Raji (cell line): ENCODE measurements around the gene ASF1A.
A peak's percentile ranks its signal among the peaks of the same experiment; 100 is the strongest.

Source experiments
- POLR2A ChIP-seq: IDR thresholded peaks from 2 replicates; pipeline ENCODE4 v1.6.1; 2011; ENCODE audit warnings: low read depth, low read length, control low read depth; ENCODE audit not compliant: insufficient read depth

ASF1A gene

DNA sequence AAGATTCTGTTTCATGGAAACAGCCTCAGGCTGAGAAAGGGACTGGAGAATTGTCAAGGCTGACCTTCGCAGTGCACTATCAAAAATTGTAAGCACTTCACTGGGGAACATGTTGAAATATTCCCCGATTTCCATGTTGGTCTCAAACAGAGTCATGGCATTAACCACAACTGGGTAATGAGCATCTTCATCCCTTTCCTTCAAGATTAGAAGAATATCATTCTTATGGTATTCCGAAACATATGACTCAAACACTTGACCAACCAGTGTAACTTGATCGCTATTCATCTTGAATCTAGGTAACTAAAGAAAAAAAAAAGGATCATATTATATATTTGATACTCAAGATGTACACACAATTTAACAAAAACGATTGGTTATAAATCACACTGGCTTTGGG is 37.5 kb downstream of the ASF1A start:
- no peak for TF ChIP-seq POLR2A

DNA sequence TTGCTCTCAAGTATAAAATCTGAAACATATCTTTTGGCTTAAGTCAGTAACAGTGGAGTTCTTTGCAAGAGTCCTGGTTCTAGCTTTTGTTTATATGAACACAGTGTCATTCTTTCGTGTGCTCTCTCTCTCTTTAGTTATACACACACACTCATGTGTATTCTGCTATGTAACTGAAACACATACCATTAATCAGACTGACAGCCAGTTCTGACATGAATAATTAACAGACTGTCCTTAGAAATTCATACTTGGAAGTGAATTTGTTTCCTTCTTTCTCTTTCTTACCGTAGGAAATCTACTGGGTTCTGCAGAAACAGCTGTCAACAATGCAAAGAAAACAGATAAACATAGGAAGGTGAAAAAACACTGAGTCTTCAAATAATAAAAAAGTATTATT is 38.5 kb downstream of the ASF1A start:
- no peak for TF ChIP-seq POLR2A

DNA sequence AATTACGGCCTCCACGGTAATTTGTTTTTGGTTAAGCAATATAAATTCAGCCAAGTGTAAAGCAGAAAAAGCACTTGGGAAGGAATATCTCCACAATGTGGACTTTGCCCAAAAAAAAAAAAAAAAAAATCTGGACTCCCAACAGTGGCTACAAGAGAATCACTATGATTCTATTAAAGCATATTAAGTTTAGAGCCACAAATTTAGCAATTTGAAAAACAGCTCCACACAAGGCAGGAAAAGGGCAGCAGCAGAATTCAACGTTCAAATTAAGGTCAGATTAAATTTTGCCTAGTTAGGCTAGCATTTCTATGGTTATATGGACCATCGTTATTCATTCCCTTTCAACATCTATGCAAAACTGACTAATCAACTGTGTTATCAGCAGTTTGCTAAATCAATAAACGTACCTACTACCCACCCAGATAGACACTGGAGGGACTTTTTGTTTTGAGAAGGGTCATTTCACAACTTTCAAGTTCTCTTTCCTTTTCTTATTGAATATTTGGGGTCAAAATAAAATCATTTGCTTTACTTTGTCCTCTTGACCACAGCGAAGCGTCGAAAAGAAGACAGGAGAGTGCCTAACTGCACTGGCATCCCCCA is 40.0 kb downstream of the ASF1A start:
- TF ChIP-seq POLR2A, result no peak

DNA sequence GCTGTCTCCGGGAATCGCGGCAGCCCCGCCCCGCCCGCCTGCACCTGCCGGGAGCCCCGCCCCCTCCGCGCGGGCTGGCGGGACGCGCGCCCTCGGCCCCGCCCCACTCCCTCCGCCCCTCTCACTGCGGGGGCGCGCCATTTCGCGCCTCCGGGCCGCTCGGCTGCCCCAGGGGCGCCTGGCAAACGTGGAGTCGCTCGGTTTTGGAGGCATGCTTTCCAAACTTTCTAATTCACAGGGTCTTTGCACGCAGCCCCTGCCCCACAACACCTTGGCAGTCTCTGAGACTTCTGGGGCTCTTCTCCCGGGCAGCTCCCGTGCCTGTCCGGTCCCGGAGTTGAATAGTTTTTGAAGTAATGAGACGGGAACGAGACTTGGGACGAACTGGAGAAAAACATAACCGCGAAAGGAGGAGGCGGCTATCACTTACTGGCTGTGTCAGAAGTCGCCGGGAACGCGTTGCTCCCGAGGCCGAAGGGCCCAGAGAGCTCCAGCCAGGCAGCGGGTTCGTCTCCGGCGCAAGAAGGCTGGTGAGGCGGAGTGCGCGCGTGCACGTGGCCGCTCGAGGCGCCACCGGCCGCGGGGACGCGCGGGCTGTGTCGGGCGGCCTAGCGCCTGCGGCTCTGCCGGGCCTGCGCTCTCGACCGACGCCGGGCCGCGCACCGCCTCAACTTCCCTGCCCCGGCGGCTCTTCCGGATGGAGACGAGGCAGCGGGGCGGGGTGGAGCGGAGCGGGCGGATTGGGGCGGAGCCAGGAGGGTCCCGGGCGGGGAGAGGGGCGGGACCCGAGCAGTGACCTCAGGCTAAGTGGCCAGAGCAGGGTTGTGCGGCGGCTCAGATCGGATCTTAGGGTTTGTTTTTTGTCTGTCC is 40.7 kb downstream of the ASF1A start, which contains the start of gene MCM9:
MCM9 (minus strand) TSS at position 699 of the 870 bp plus-strand sequence. CDS start 3,436 bp downstream, outside the sequence.
- peak; percentile 79 for TF ChIP-seq POLR2A

DNA sequence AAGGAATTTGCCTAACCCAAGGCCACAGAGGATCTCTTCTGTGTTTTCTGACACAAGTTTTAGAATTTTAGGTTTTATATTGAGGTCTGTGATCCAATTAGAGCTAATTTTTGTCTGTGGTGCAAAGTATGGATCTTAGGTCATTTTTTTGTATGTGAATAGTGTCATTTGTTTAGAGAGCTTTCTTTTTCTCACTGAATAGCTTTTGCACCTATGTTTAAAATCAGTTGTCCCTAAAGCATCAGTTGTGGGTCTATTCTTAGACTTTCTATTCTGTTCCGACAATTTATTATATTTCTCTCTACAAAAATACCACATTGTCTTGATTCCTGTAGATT is 41.3 kb downstream of the ASF1A start:
- no peak for TF ChIP-seq POLR2A

DNA sequence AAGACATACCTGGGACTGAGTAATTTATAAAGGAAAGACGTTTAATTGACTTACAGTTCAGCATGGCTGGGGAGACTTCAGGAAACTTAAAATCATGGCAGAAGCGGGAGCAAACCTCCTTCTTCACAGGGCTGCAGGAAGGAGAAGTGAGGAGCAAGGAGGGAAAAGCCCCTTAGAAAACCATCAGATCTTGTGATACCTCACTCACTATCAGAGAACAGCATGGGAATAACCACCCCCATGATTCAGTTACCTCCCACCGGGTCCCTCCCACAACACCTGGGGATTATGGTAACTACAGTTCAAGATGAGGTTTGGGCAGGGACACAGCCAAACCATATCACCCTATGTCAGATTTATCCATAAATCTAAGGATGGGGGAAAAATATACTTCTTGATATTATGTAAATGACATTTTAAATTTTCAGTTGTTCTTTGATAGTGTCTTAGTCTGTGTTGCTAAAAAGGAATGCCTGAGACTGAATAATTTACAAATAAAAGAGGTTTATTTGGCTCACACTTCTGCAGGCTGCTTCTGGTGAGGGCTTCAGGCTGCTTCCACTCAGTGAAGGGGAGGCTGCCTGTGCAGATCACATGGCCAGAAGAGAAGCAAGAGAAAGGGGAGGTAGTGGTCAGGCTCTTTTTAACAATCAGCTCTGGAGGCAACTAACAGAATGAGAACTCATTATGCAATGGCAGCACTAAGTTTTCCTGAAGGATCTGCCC is 42.2 kb downstream of the ASF1A start:
- no peak for TF ChIP-seq POLR2A

DNA sequence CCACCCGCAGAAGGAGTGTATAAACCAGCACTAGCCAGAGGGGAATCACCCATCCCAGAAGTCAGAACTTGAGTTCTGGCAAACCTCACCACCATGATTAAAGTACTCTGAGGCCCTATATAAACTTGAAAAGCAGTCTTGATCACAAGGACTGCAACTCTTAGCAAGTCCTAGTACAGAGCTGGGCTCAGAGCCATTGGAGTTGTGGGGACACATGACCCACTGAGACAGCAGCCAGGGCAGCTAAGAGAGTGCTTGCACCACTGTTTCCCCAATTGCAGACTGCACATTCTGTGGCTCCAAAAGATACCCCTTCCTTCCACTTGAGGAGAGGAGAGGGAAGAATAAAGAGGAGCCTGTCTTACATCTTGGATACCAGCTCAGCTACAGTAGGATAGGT is 45.7 kb downstream of the ASF1A start:
- no peak for TF ChIP-seq POLR2A

DNA sequence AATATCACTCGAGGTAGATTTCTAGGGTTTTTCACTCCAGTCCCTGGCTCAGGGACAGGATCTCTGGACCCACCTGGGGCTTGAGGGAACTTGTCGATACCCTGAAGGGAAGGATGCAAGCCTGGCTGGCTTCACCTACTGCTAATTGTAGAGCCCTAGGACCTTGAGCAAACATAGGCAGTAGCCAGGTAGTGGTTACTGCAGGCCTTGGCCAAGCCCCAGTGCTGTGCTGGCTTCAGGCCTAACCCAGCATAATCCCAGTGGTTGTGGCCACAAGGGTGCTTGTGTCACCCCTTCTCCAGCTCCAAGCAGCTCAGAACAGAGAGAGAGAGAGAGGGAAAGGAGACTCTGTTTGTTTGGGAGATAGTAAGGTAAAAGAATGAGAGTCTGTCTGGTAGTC is 46.8 kb downstream of the ASF1A start:
- no peak for TF ChIP-seq POLR2A

DNA sequence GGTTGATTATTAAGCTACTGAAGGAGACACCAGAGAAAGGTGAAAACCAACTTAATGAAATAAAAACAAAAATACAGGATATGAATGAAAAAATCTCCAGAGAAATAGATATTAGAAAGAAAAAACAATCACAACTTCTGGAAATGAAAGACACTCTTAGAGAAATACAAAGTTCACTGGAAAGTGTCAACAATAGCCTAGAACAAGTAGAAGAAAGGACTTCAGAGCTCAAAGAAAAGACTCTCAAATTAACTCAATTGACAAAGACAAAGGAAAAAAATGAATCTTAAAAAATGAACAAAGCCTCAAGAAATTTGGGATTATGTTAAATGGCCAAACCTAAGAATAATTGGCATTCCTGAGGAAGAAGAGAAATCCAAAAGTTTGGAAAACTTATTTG is 51.3 kb downstream of the ASF1A start:
- no peak for TF ChIP-seq POLR2A

DNA sequence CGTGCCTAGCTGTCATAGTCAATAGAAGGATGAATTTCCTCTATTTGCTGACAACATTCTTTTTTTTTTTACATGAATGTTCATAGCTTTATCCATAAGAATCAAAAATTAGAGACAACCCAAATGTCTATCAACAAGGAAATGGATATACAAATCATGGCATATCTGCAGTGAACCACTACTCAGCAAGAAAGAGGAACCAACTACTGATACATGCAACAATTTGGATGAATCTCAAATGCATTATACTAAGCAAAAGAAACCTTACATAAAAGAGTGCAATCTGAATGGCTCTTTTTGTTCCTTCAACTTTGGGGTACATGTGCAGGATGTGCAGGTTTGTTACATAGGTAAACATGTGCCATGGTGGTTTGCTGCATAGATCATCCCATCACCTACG is 58.7 kb downstream of the ASF1A start:
- no peak for TF ChIP-seq POLR2A

DNA sequence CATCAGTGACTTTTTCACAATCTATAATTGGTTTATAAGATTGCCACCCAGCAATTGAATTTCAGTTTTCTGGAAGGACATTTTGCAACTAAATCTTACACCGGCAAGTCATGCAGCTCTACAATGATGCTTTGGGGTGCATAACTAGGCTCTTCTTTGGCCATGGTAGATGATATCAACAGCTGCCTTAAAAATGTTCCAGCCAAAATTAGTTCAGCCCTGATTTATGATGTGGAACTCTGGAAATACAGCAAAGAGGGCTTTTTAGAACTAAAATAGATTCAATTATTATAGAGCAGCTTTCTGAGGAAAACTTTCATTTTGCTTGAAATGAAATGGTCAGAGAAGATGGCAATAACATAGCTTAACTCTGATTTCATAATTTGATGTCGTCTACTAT is 59.4 kb downstream of the ASF1A start:
- TF ChIP-seq POLR2A, result no peak
